Umbilical cord (tissue), 2 donors: ENCODE results near the gene CTSS. TPM values are rescaled to one million over a fixed set of nuclear protein-coding genes. Genes with fewer than 3 reads are reported as not detected.

Source experiments
- DNase-seq: peaks from one replicate; pipeline ENCODE4 v3.0.0-alpha.2; 2015; ENCODE audit warnings: low spot score
- total RNA-seq: library from RNA; depleted of rRNA; stranded (reverse); fragments of >200 nt; gene quantifications from one replicate; pipeline ENCODE4 v1.2.3, GENCODE V29; 2014; ENCODE audit warnings: low replicate concordance; ENCODE audit not compliant: insufficient read depth

CTSS gene
- total RNA-seq, 1 donor from 2014 or later: 64.5 TPM

- DNase-seq: peak; percentile 100
Observed at GRCh38 chr1:150696995-150697927, 68.3 kb downstream of the CTSS start, which contains the start of gene GOLPH3L. Gene GOLPH3L (minus strand): TSS chr1:150697154. CDS start chr1:150694838, 2,316 bp downstream.

- no peak for DNase-seq
Observed at GRCh38 chr1:150696590-150696989, 69.0 kb downstream of the CTSS start.

- DNase-seq: no peak
Observed at GRCh38 chr1:150696162-150696561, 69.4 kb downstream of the CTSS start.

- no peak for DNase-seq
Observed at GRCh38 chr1:150695561-150695960, 70.0 kb downstream of the CTSS start.

- DNase-seq: no peak
Observed at GRCh38 chr1:150692720-150693119, 72.9 kb downstream of the CTSS start.

GRCh38 chr1:150688763-150689162, 76.8 kb downstream of the CTSS start:
- DNase-seq: no peak

GRCh38 chr1:150686275-150686674, 79.3 kb downstream of the CTSS start:
- DNase-seq: no peak

GRCh38 chr1:150683914-150684313, 81.7 kb downstream of the CTSS start:
- no peak for DNase-seq

Other genes with a start within 250 kb of the CTSS start
- gene ADAMTSL4, start 216.4 kb downstream of the CTSS start, total RNA-seq: 23.4 TPM
- gene MCL1, start 186.2 kb downstream of the CTSS start, total RNA-seq: 323 TPM
- gene ENSA, start 136.2 kb downstream of the CTSS start, total RNA-seq: 73.4 TPM
- 18.8 TPM for gene GOLPH3L, start 68.6 kb downstream of the CTSS start, total RNA-seq
- not detected for gene HORMAD1, start 44.9 kb downstream of the CTSS start, total RNA-seq
- 7.0 TPM for gene CTSK, start 42.5 kb upstream of the CTSS start, total RNA-seq
- gene ARNT, start 110.8 kb upstream of the CTSS start, total RNA-seq: 35.4 TPM
- not detected for gene CTXND2, start 121.4 kb upstream of the CTSS start, total RNA-seq
- 38.8 TPM for gene SETDB1, start 160.6 kb upstream of the CTSS start, total RNA-seq
- gene CERS2, start 209.1 kb upstream of the CTSS start, total RNA-seq: 55.9 TPM
- not detected for gene ANXA9, start 216.5 kb upstream of the CTSS start, total RNA-seq
- 13.5 TPM for gene MINDY1, start 241.1 kb upstream of the CTSS start, total RNA-seq
- gene PRUNE1, start 242.7 kb upstream of the CTSS start, total RNA-seq: 22.6 TPM